Fibroblast of the aortic adventitia (primary cell): ENCODE data around the gene FCN3. TPM values are rescaled to one million over a fixed set of nuclear protein-coding genes. Genes with fewer than 3 reads are reported as not detected.

Source experiments
- DNase-seq: peaks from one replicate; pipeline ENCODE4 v3.0.0-alpha.2; 2010; ENCODE audit warnings: low read depth
- H3K4me3 ChIP-seq: 2 replicates; pipeline ENCODE4 v1.5.1; 2011; ENCODE audit warnings: low read depth, mild to moderate bottlenecking, control low read depth, low read length, moderate library complexity
- total RNA-seq: library from RNA; depleted of rRNA; stranded (reverse); fragments of >200 nt; gene quantifications from 2 replicates; pipeline ENCODE4 v1.2.3, GENCODE V29; 2012; ENCODE audit warnings: low replicate concordance
- TF ChIP-seq, protein P1 (sequence below): IDR thresholded peaks from 2 replicates; pipeline ENCODE4 v1.5.1; 2011; ENCODE audit warnings: mild to moderate bottlenecking, low read length, control low read depth, inconsistent platforms; ENCODE audit not compliant: insufficient read depth

The FCN3 gene
- total RNA-seq, 1 donor: not detected

GRCh38 chr1:27350663-27351540, 23.7 kb downstream of the FCN3 start:
- no peak for DNase-seq
- H3K4me3 ChIP-seq: no peak overlapping the region
- TF ChIP-seq, protein P1, sequence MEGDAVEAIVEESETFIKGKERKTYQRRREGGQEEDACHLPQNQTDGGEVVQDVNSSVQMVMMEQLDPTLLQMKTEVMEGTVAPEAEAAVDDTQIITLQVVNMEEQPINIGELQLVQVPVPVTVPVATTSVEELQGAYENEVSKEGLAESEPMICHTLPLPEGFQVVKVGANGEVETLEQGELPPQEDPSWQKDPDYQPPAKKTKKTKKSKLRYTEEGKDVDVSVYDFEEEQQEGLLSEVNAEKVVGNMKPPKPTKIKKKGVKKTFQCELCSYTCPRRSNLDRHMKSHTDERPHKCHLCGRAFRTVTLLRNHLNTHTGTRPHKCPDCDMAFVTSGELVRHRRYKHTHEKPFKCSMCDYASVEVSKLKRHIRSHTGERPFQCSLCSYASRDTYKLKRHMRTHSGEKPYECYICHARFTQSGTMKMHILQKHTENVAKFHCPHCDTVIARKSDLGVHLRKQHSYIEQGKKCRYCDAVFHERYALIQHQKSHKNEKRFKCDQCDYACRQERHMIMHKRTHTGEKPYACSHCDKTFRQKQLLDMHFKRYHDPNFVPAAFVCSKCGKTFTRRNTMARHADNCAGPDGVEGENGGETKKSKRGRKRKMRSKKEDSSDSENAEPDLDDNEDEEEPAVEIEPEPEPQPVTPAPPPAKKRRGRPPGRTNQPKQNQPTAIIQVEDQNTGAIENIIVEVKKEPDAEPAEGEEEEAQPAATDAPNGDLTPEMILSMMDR: no peak

- peak; percentile 57 for DNase-seq
- H3K4me3 ChIP-seq: peak overlapping the region; percentile 45
These were observed 24.6 kb downstream of the FCN3 start for GRCh38 chr1:27349784-27350662.

GRCh38 chr1:27348861-27349783, 25.5 kb downstream of the FCN3 start:
- no peak for DNase-seq
- H3K4me3 ChIP-seq: peak overlapping the region; percentile 45
- TF ChIP-seq, protein P1: no peak

More at GRCh38 chr1:27349784-27350662, 24.6 kb downstream of the FCN3 start:
- TF ChIP-seq, protein P1: no peak

DNA sequence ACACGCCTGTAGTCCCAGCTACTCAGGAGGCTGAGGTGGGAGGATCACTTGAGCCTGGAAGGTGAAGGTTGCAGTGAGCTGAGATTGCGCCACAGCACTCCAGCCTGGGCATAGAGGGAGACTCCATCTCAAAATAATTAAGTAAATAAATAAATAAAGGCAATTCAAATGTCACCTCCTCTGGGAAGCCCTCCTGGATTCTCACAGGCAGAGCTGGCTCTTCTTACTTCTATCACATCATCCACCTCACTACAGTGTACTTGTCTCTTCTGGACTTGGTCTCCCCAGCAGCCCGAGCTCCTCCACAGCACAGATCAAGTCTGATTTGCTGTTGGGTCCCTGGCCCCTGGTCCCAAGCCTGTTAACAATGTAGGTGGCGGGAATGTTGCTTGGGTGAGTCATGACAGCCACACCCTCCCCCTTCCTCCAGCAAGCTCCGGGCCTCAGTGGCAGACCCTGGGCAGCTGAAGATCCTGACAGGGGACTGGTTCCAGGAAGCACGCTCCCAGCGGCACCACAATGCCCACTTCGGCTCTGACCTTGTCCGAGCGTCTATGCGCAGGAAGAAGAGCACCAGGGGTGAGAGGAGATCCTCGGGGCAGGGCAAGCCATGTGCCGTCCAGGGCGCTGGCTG, 27.5 kb downstream of the FCN3 start:
- no peak overlapping the region for H3K4me3 ChIP-seq
- no peak for DNase-seq
- TF ChIP-seq, protein P1: no peak

DNA sequence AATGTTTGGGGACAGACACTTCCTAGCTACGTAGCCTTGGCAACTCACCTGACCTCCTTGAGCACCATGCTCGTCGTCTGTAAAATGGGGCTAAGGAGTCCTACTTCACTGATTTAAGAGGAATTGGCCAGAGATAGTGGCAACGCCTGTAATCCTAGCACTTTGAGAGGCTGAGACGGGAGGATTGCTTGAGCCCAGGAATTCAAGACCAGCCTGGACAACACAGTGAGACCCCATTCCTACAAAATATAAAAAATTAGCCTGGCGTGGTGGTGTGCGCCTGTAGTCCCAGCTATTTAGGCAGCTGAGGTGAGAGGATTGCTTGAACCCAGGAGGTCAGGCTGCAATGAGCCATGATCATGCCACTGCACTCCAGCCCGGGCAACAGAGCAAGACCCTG, 28.3 kb downstream of the FCN3 start:
- TF ChIP-seq, protein P1: no peak
- DNase-seq: no peak
- H3K4me3 ChIP-seq: no peak overlapping the region
